GM06990 (cell line): ENCODE data around the gene COL23A1.

Experiments used
- DNase-seq: peaks from one replicate; pipeline ENCODE4 v3.0.0-alpha.2; 2011; ENCODE audit not compliant: insufficient read length; ENCODE audit errors: extremely low read depth
- H3K27me3 ChIP-seq: replicated peaks from 2 replicates; pipeline ENCODE4 v1.6.0; 2011; ENCODE audit warnings: low read length; ENCODE audit not compliant: control insufficient read depth, insufficient read depth
- H3K36me3 ChIP-seq: 2 replicates; pipeline ENCODE4 v1.5.1; 2011; ENCODE audit warnings: low read length; ENCODE audit not compliant: control insufficient read depth, insufficient read depth
- H3K4me3 ChIP-seq: replicated peaks from 2 replicates; pipeline ENCODE4 v1.5.1; 2011; ENCODE audit warnings: low read depth, mild to moderate bottlenecking, control low read depth, low read length
- CTCF ChIP-seq: IDR thresholded peaks from 2 replicates; pipeline ENCODE4 v1.5.1; 2011; ENCODE audit warnings: low read length, control low read depth, mild to moderate bottlenecking, inconsistent platforms; ENCODE audit not compliant: insufficient read depth, poor library complexity, severe bottlenecking

The COL23A1 gene

DNA sequence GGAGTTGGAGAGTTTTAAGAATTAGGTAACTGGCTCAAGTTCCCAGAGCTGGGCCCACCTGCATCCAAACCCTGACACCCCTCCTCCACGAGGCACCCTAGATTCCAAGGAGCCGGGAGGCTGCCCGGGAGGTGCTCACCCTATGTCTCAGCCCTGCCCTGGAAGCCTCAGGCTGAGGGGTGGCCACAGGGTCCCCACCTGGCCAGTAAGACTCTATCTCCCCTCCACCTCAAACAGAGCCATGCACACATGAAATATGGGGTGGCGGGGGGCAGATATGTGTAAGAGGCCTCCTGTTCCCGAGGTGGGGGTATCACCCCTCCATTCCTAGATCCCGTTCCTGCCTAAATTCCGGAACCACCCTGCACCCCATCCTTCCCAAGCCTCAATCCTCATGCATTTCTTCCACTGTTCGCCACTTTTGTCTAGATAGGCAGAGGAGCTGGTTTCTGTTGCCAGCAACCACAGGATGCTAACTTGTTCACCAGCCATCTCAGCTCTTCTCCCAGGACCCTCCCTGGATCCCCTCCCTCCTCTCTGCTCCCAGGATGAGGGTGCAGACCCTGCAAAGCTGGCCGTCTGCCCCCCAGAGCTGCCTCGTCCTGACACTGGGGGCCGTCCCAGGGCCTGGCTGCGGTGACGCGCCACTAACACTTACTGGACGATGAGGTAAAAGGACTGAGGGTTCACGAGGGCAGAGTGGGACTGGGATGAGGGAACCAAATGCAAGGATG, 44.1 kb downstream of the COL23A1 start:
- Histone ChIP-seq H3K27me3 (peaks cover 1% of the 10 kb centered on the region; the same call in 1 of the 2 replicates), H3K4me3 (no peak overlapping the region), H3K36me3 (no peaks in the 10 kb centered on the region)
- no peak for DNase-seq
- TF ChIP-seq CTCF, result no peak

- peaks cover 1% of the 10 kb centered on the region; the same call in 1 of the 2 replicates for H3K27me3 ChIP-seq
- no peak overlapping the region for H3K4me3 ChIP-seq
- TF ChIP-seq CTCF, result no peak
- H3K36me3 ChIP-seq, result no peaks in the 10 kb centered on the region
- no peak for DNase-seq
Observed at GRCh38 chr5:178545176-178545575, 45.0 kb downstream of the COL23A1 start.

- no peak for DNase-seq
- TF ChIP-seq CTCF, result no peak
- no peaks in the 10 kb centered on the region for H3K36me3 ChIP-seq
- peaks cover 1% of the 10 kb centered on the region; the same call in 1 of the 2 replicates for H3K27me3 ChIP-seq
- no peak overlapping the region for H3K4me3 ChIP-seq
Observed at GRCh38 chr5:178544166-178544834, 45.9 kb downstream of the COL23A1 start.

- Histone ChIP-seq H3K36me3 (no peaks in the 10 kb centered on the region), H3K4me3 (no peak overlapping the region), H3K27me3 (peaks cover 1% of the 10 kb centered on the region; the same call in 1 of the 2 replicates)
- no peak for DNase-seq
- no peak for TF ChIP-seq CTCF
Observed at GRCh38 chr5:178542455-178542854, 47.7 kb downstream of the COL23A1 start.

- H3K4me3 ChIP-seq, result no peak overlapping the region
- no peak for TF ChIP-seq CTCF
- DNase-seq, result no peak
- peaks cover 1% of the 10 kb centered on the region; the same call in 1 of the 2 replicates for H3K27me3 ChIP-seq
- no peaks in the 10 kb centered on the region for H3K36me3 ChIP-seq
Observed at GRCh38 chr5:178540526-178540925, 49.7 kb downstream of the COL23A1 start.
